Endothelial cell of umbilical vein (primary cell): ENCODE results near the gene CRHR1. TPM values are rescaled to one million over a fixed set of nuclear protein-coding genes. Genes with fewer than 3 reads are reported as not detected.
A peak's percentile ranks its signal among the peaks of the same experiment; 100 is the strongest.

Source experiments
- BruUV-seq: library from RNA; stranded (reverse); fragments of 400-500 nt; replicated peaks from 2 replicates; lab custom pipeline; 2021; lab: Mats Ljungman, UMichigan
- CTCF ChIA-PET: fragments of 300-600, 350-600 bp; sonication (Branson Sonifier 250); formaldehyde crosslinking; loops from one replicate; lab custom pipeline; 2021; ENCODE audit warnings: antibody characterized with exemption, inconsistent platforms; lab: Charles Lee
- POLR2A ChIA-PET: fragments of 300-600, 350-600 bp; sonication (Branson Sonifier 250); formaldehyde crosslinking; loops from one replicate; lab custom pipeline; 2021; ENCODE audit warnings: antibody characterized with exemption, inconsistent platforms; lab: Charles Lee
- DNase-seq: peaks from one replicate; pipeline ENCODE4 v3.0.0-alpha.2; 2011; ENCODE audit warnings: low read depth, low spot score
- FAIRE-seq: peaks from 2 replicates; lab custom pipeline; 2011; peaks lifted over from hg19 to GRCh38; lab: Jason Lieb, UNC
- H2AFZ ChIP-seq: 2 replicates; pipeline ENCODE4 v1.6.0; 2012; ENCODE audit warnings: low read depth, low read length, control low read depth, inconsistent platforms
- H3K27ac ChIP-seq: 2 replicates; pipeline ENCODE4 v1.5.1; 2011; ENCODE audit warnings: low read depth, mild to moderate bottlenecking, control low read depth, low read length, moderate library complexity; ENCODE audit not compliant: insufficient read depth
- H3K27me3 ChIP-seq, 2 experiments: 2 replicates each; pipeline versions ENCODE4 v1.6.0 to v1.6.1; 2011; ENCODE audit warnings: low read length in 2 of 2, mixed read lengths in 1 of 2; ENCODE audit not compliant: control insufficient read depth in 2 of 2, insufficient read depth in 2 of 2
- H3K36me3 ChIP-seq, 2 experiments: 2 replicates in 1 of 2; 3 replicates in 1 of 2; pipeline ENCODE4 v1.5.1; 2011; ENCODE audit warnings: low read length in 2 of 2, mild to moderate bottlenecking in 1 of 2, moderate library complexity in 1 of 2; ENCODE audit not compliant: control insufficient read depth in 2 of 2, insufficient read depth in 2 of 2; ENCODE audit errors: extremely low read depth in 1 of 2
- H3K4me1 ChIP-seq: 3 replicates; pipeline ENCODE4 v1.5.1; 2011; ENCODE audit warnings: mild to moderate bottlenecking, low read length; ENCODE audit not compliant: control insufficient read depth, insufficient read depth; ENCODE audit errors: extremely low read depth
- H3K4me2 ChIP-seq: 2 replicates; pipeline ENCODE4 v1.6.1; 2011; ENCODE audit warnings: low read length, control low read depth, mixed read lengths; ENCODE audit not compliant: insufficient read depth
- H3K4me3 ChIP-seq, 3 experiments: fragments of 200-600 bp in 1 of 3; sonication (generic), shearing (Covaris generic) in 1 of 3; replicated peaks in 1 of 3; 2 replicates each; pipeline ENCODE4 v1.5.1; 2011 to 2016; ENCODE audit warnings: control low read depth in 3 of 3, low read length in 3 of 3, mild to moderate bottlenecking in 2 of 3, inconsistent platforms in 1 of 3, low read depth in 1 of 3, moderate library complexity in 1 of 3; ENCODE audit not compliant: insufficient read depth in 1 of 3
- H3K79me2 ChIP-seq: 2 replicates; pipeline ENCODE4 v1.6.0; 2012; ENCODE audit warnings: low read length, inconsistent platforms; ENCODE audit not compliant: control insufficient read depth, insufficient read depth
- H3K9ac ChIP-seq: replicated peaks from 2 replicates; pipeline ENCODE3; 2011; ENCODE audit warnings: low read length, control low read depth; ENCODE audit not compliant: insufficient read depth; ENCODE audit errors: extremely low read depth
- H3K9me1 ChIP-seq: replicated peaks from 3 replicates; pipeline ENCODE4 v1.6.0; 2011; ENCODE audit warnings: mild to moderate bottlenecking, low read length; ENCODE audit not compliant: control insufficient read depth, insufficient read depth; ENCODE audit errors: extremely low read depth
- H3K9me3 ChIP-seq: replicated peaks from 2 replicates; pipeline ENCODE4 v1.5.1; 2012; ENCODE audit warnings: low read length, inconsistent platforms; ENCODE audit not compliant: control insufficient read depth, insufficient read depth
- H4K20me1 ChIP-seq: replicated peaks from 2 replicates; pipeline ENCODE3; 2011; ENCODE audit warnings: mild to moderate bottlenecking, low read length; ENCODE audit not compliant: control insufficient read depth, insufficient read depth; ENCODE audit errors: extremely low read depth
- CTCF ChIP-seq, 2 donors: IDR thresholded peaks; 1 replicate in 1 of 2; 2 replicates in 1 of 2; pipeline ENCODE4 v1.5.1; 2011; ENCODE audit warnings: low read length in 2 of 2, mild to moderate bottlenecking in 2 of 2, moderate library complexity in 2 of 2, control low read depth in 1 of 2, inconsistent platforms in 1 of 2, low read depth in 1 of 2; ENCODE audit not compliant: insufficient read depth in 1 of 2; ENCODE audit errors: extremely low read depth in 1 of 2
- EZH2 ChIP-seq: IDR thresholded peaks from 2 replicates; pipeline ENCODE4 v1.6.1; 2012; ENCODE audit warnings: borderline replicate concordance, low read depth, mild to moderate bottlenecking, moderate library complexity, low read length, inconsistent platforms; ENCODE audit not compliant: severe bottlenecking
- JUN ChIP-seq: IDR thresholded peaks from 2 replicates; pipeline ENCODE4 v1.6.1; 2011; ENCODE audit warnings: borderline replicate concordance, low read depth; ENCODE audit not compliant: insufficient read length, insufficient read depth
- MYC ChIP-seq: IDR thresholded peaks from one replicate; pipeline ENCODE4 v1.6.1; 2011; ENCODE audit warnings: mild to moderate bottlenecking, low read depth, low read length
- dilution Hi-C: fragments of 300-500 bp; cut with MboI; formaldehyde crosslinking; loops from one replicate; pipeline ENCODE4 v1.15.0; 2019; ENCODE audit warnings: low sequenced_read_pairs; ENCODE audit not compliant: extremely low pct_ligation_motif_present
- intact Hi-C: fragments of 100-400 bp; cut with micrococcal nuclease; formaldehyde crosslinking; loops from one replicate; pipeline ENCODE4 v1.10.0; 2022
- polyA plus RNA-seq, 4 experiments: library from polyadenylated mRNA; depleted of rRNA in 3 of 4; stranded (reverse) in 3 of 4; unstranded in 1 of 4; fragments of >200 nt; gene quantifications; 2 replicates each; pipeline versions ENCODE4 v1.2.1 to v1.2.3, GENCODE V29; 2011 to 2012; ENCODE audit warnings: missing spikeins in 1 of 4
- total RNA-seq: library from RNA; stranded (reverse); gene quantifications from 2 replicates; pipeline ENCODE4 v1.2.3, GENCODE V29; 2021

Gene CRHR1
- total and polyA plus RNA-seq, 2 donors (not counting 3 experiments of a cell fraction or from before 2014, with no cell fraction given) = not detected

GRCh38 chr17:45782889-45783592 is 1.1 kb upstream of the CRHR1 start:
- no peak overlapping the region for H3K4me2 ChIP-seq
- ChIA-PET POLR2A (no interaction called here), CTCF (interaction anchor here (1.0 to 2.6 kb wide), 9 partner anchors 10 to 166 kb away, joined by 3 to 12 read pairs (median 4); no protein-coding TSS in a partner anchor)
- no peaks in the 10 kb centered on the region for H3K79me2 ChIP-seq
- FAIRE-seq = no peak
- no peaks in the 10 kb centered on the region for H4K20me1 ChIP-seq
- no peak overlapping the region for H3K27ac ChIP-seq
- H2AFZ ChIP-seq = no peak overlapping the region
- dilution Hi-C loops = no loop called here
- H3K4me1 ChIP-seq = peaks cover 8% of the 10 kb centered on the region
- no peak overlapping the region for H3K4me3 ChIP-seq
- DNase-seq = peak; percentile 11
- no peaks in the 10 kb centered on the region for H3K9me1 ChIP-seq
- H3K9ac ChIP-seq = no peak overlapping the region
- H3K27me3 ChIP-seq = peaks cover 57 to 63% of the 10 kb centered on the region in 2 experiments
- no peaks in the 10 kb centered on the region for H3K9me3 ChIP-seq
- no peaks in the 10 kb centered on the region for H3K36me3 ChIP-seq
- TF ChIP-seq MYC (no peak), CTCF (IDR thresholded peaks at IDR 0.05; ENCODE audit: extremely low read depth in 1 of 2, insufficient read depth in 1 of 2, low read depth in 1 of 2, low read length in 2 of 2) (peak; percentile 48 to 76)
- no TSS peak for BruUV-seq
- intact Hi-C loops = loop anchor here (5.0 kb wide), 1 partner anchor 49 kb away; no protein-coding TSS in a partner anchor

- dilution Hi-C loops = no loop called here
- DNase-seq (no peak), FAIRE-seq (no peak)
- H3K27ac ChIP-seq = no peak overlapping the region
- no peaks in the 10 kb centered on the region for H4K20me1 ChIP-seq
- no peaks in the 10 kb centered on the region for H3K36me3 ChIP-seq
- POLR2A ChIA-PET = no interaction called here
- CTCF ChIA-PET = interaction anchor here (1.1 to 2.6 kb wide), 4 partner anchors 48 to 144 kb away, joined by 3 to 12 read pairs (median 4); no protein-coding TSS in a partner anchor
- H3K79me2 ChIP-seq = no peaks in the 10 kb centered on the region
- peak overlapping the region; percentile 31 for H3K4me2 ChIP-seq
- no peaks in the 10 kb centered on the region for H3K9me3 ChIP-seq
- peak overlapping the region in 1 of 3 experiments; percentile 17 for H3K4me3 ChIP-seq
- H3K27me3 ChIP-seq = peaks cover 64 to 70% of the 10 kb centered on the region in 2 experiments
- no TSS peak for BruUV-seq
- peaks cover 8% of the 10 kb centered on the region for H3K4me1 ChIP-seq
- peak overlapping the region; percentile 24 for H2AFZ ChIP-seq
- H3K9me1 ChIP-seq = no peaks in the 10 kb centered on the region
- TF ChIP-seq JUN (no peak), EZH2 (peak; percentile 96)
- intact Hi-C loops = loop anchor here (5.0 kb wide), 1 partner anchor 49 kb away; no protein-coding TSS in a partner anchor
- H3K9ac ChIP-seq = no peak overlapping the region
These were observed 377 bp upstream of the CRHR1 start for GRCh38 chr17:45783593-45784292.
